Astrocyte (in vitro differentiated cells and primary cell): ENCODE data around the gene RASD1. TPM values are rescaled to one million over a fixed set of nuclear protein-coding genes. Genes with fewer than 3 reads are reported as not detected.

Source experiments
- DNase-seq: peaks from one replicate; pipeline ENCODE4 v3.0.0-alpha.2; 2010; ENCODE audit warnings: low read depth
- FAIRE-seq: peaks from 2 replicates; lab custom pipeline; 2011; peaks lifted over from hg19 to GRCh38; lab: Jason Lieb, UNC
- H2AFZ ChIP-seq: 2 replicates; pipeline ENCODE4 v1.6.0; 2012; ENCODE audit warnings: low read depth, low read length, inconsistent platforms
- H3K27ac ChIP-seq: 2 replicates; pipeline ENCODE4 v1.5.1; 2011; ENCODE audit warnings: low read depth, low read length, inconsistent platforms
- H3K27me3 ChIP-seq: 2 replicates; pipeline ENCODE4 v1.6.0; 2011; ENCODE audit warnings: low read length, inconsistent platforms; ENCODE audit not compliant: insufficient read depth
- H3K36me3 ChIP-seq: 2 replicates; pipeline ENCODE4 v1.5.1; 2011; ENCODE audit warnings: low read length, inconsistent platforms; ENCODE audit not compliant: insufficient read depth
- H3K4me1 ChIP-seq: 2 replicates; pipeline ENCODE4 v1.5.1; 2011; ENCODE audit warnings: low read length, inconsistent platforms; ENCODE audit not compliant: insufficient read depth
- H3K4me2 ChIP-seq: 2 replicates; pipeline ENCODE4 v1.6.0; 2012; ENCODE audit warnings: low read length, inconsistent platforms
- H3K4me3 ChIP-seq: 2 replicates; pipeline ENCODE4 v1.5.1; 2011; ENCODE audit warnings: low read depth, mild to moderate bottlenecking, low read length, inconsistent platforms; ENCODE audit not compliant: insufficient read depth
- H3K79me2 ChIP-seq: 2 replicates; pipeline ENCODE4 v1.6.0; 2012; ENCODE audit warnings: mild to moderate bottlenecking, low read length, inconsistent platforms; ENCODE audit not compliant: insufficient read depth
- H3K9ac ChIP-seq: 2 replicates; pipeline ENCODE4 v1.6.0; 2012; ENCODE audit warnings: mild to moderate bottlenecking, low read length, inconsistent platforms
- H3K9me3 ChIP-seq: 2 replicates; pipeline ENCODE4 v1.5.1; 2012; ENCODE audit warnings: low read depth, mild to moderate bottlenecking, low read length, inconsistent platforms; ENCODE audit not compliant: insufficient read depth
- H4K20me1 ChIP-seq: 2 replicates; pipeline ENCODE4 v1.6.0; 2012; ENCODE audit warnings: low read length, inconsistent platforms; ENCODE audit not compliant: insufficient read depth
- H3K27ac Mint-ChIP-seq: one replicate; pipeline ENCODE4 v1.8.0; 2021; ENCODE audit warnings: mild to moderate bottlenecking, mixed read lengths; ENCODE audit not compliant: unreplicated experiment
- H3K27me3 Mint-ChIP-seq: one replicate; pipeline ENCODE4 v1.8.0; 2021; ENCODE audit warnings: low read depth, mixed read lengths; ENCODE audit not compliant: unreplicated experiment
- H3K36me3 Mint-ChIP-seq: one replicate; pipeline ENCODE4 v1.8.0; 2021; ENCODE audit warnings: low read depth, mixed read lengths; ENCODE audit not compliant: unreplicated experiment
- H3K4me1 Mint-ChIP-seq: one replicate; pipeline ENCODE4 v1.8.0; 2021; ENCODE audit warnings: low read depth, mixed read lengths; ENCODE audit not compliant: unreplicated experiment
- H3K4me3 Mint-ChIP-seq: one replicate; pipeline ENCODE4 v1.8.0; 2021; ENCODE audit warnings: mild to moderate bottlenecking, moderate library complexity, mixed read lengths; ENCODE audit not compliant: unreplicated experiment
- H3K9me3 Mint-ChIP-seq: one replicate; pipeline ENCODE4 v1.8.0; 2021; ENCODE audit warnings: mild to moderate bottlenecking, mixed read lengths; ENCODE audit not compliant: unreplicated experiment
- CTCF ChIP-seq: IDR thresholded peaks from 2 replicates; pipeline ENCODE4 v1.5.1; 2011; ENCODE audit warnings: low read depth, mild to moderate bottlenecking, inconsistent platforms, low read length, moderate library complexity; ENCODE audit not compliant: insufficient read depth
- EZH2 ChIP-seq: IDR thresholded peaks from 2 replicates; pipeline ENCODE4 v1.6.1; 2012; ENCODE audit warnings: mild to moderate bottlenecking, low read length, inconsistent platforms; ENCODE audit not compliant: insufficient read depth
- total RNA-seq: library from RNA; stranded (reverse); gene quantifications from 2 replicates; pipeline ENCODE4 v1.2.1, GENCODE V29; 2021

RASD1 gene
- total RNA-seq, 1 donor from 2014 or later = 0.77 TPM

DNA sequence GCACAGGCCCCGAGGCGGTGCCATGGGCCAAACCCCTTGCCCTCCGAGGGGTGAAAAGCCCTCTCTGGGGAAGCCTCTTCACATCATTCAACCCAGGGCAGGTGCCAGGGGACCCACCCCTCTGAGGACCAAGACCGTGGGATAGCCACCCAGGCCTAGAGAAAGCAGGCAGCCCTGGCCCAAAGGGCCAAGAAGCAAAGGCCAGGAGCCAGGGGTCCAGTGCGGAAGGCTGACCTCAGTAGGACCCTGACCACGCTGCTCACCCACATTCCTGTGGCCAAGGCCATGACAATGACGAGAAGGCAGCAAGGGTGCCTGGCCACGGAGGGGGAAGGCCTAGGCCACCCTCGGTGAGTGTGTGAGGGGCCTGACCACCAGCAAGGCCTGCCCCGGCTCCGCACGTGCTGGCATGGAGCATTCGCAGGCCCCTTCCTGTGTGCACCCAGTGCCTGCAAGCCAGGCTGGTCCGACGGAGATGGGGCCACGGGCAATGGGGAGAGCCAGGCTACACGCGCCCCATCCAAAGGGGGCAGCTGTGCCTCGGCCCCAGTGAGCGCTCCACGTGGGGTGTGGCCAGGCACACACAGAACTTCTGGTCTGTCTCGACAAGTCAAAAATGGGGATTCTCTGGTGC is 24.5 kb upstream of the RASD1 start:
- Mint-ChIP-seq H3K4me3 (no peak overlapping the region), H3K27ac (no peak overlapping the region), H3K4me1 (peaks cover 7% of the 10 kb centered on the region), H3K27me3 (peaks cover 22% of the 10 kb centered on the region), H3K9me3 (no peaks in the 10 kb centered on the region), H3K36me3 (peaks cover 2% of the 10 kb centered on the region)
- no peak overlapping the region for H3K9ac ChIP-seq
- peaks cover 10% of the 10 kb centered on the region for H3K4me1 ChIP-seq
- no peak overlapping the region for H3K4me2 ChIP-seq
- FAIRE-seq (no peak), DNase-seq (no peak)
- no peak for TF ChIP-seq EZH2
- TF ChIP-seq CTCF = no peak
- peaks cover 39% of the 10 kb centered on the region for H4K20me1 ChIP-seq
- no peak overlapping the region for H3K4me3 ChIP-seq
- no peak overlapping the region for H3K27ac ChIP-seq
- no peaks in the 10 kb centered on the region for H3K36me3 ChIP-seq
- no peaks in the 10 kb centered on the region for H3K79me2 ChIP-seq
- H3K9me3 ChIP-seq = no peaks in the 10 kb centered on the region
- no peak overlapping the region for H2AFZ ChIP-seq
- H3K27me3 ChIP-seq = no peaks in the 10 kb centered on the region

GRCh38 chr17:17519886-17520285 is 23.7 kb upstream of the RASD1 start:
- Mint-ChIP-seq H3K27me3 (peaks cover 21% of the 10 kb centered on the region), H3K36me3 (peaks cover 3% of the 10 kb centered on the region), H3K9me3 (no peaks in the 10 kb centered on the region), H3K4me1 (peaks cover 13% of the 10 kb centered on the region), H3K27ac (no peak overlapping the region), H3K4me3 (no peak overlapping the region)
- Histone ChIP-seq H4K20me1 (peaks cover 46% of the 10 kb centered on the region), H3K4me2 (no peak overlapping the region), H3K9ac (no peak overlapping the region), H2AFZ (no peak overlapping the region), H3K79me2 (no peaks in the 10 kb centered on the region), H3K4me3 (no peak overlapping the region), H3K27ac (no peak overlapping the region), H3K9me3 (no peaks in the 10 kb centered on the region), H3K27me3 (no peaks in the 10 kb centered on the region), H3K4me1 (peaks cover 18% of the 10 kb centered on the region), H3K36me3 (no peaks in the 10 kb centered on the region)
- TF ChIP-seq CTCF (no peak), EZH2 (no peak)
- DNase-seq (no peak), FAIRE-seq (no peak)

- Histone ChIP-seq H3K4me1 (peaks cover 19% of the 10 kb centered on the region), H4K20me1 (peaks cover 49% of the 10 kb centered on the region), H3K27me3 (no peaks in the 10 kb centered on the region), H3K36me3 (no peaks in the 10 kb centered on the region), H3K9ac (no peak overlapping the region), H3K27ac (no peak overlapping the region), H3K79me2 (no peaks in the 10 kb centered on the region), H3K4me2 (no peak overlapping the region), H3K4me3 (no peak overlapping the region), H3K9me3 (no peaks in the 10 kb centered on the region), H2AFZ (no peak overlapping the region)
- peaks cover 16% of the 10 kb centered on the region for H3K4me1 Mint-ChIP-seq
- peaks cover 3% of the 10 kb centered on the region for H3K36me3 Mint-ChIP-seq
- no peaks in the 10 kb centered on the region for H3K9me3 Mint-ChIP-seq
- TF ChIP-seq CTCF = no peak
- TF ChIP-seq EZH2 = no peak
- FAIRE-seq (no peak), DNase-seq (no peak)
- no peak overlapping the region for H3K4me3 Mint-ChIP-seq
- H3K27me3 Mint-ChIP-seq = peaks cover 21% of the 10 kb centered on the region
- H3K27ac Mint-ChIP-seq = no peak overlapping the region
Measured at GRCh38 chr17:17518951-17519350, 22.8 kb upstream of the RASD1 start.
